SH-SY5Y (cell line): ENCODE data around the gene ATAD5.

Experiments used
- GATA2 ChIP-seq: IDR thresholded peaks from 2 replicates; pipeline ENCODE4 v1.6.1; 2011; ENCODE audit warnings: mild to moderate bottlenecking, low read depth, low read length
- GATA3 ChIP-seq: IDR thresholded peaks from 2 replicates; pipeline ENCODE4 v1.6.1; 2011; ENCODE audit warnings: low read depth, mild to moderate bottlenecking, low read length, moderate library complexity

The ATAD5 gene

GRCh38 chr17:30922235-30923030, 90.7 kb downstream of the ATAD5 start:
- no peak for TF ChIP-seq GATA2
- no peak for TF ChIP-seq GATA3

- TF ChIP-seq GATA2: no peak
- TF ChIP-seq GATA3: no peak
These were observed 92.6 kb downstream of the ATAD5 start for GRCh38 chr17:30924341-30924740.

- TF ChIP-seq GATA2: no peak
- no peak for TF ChIP-seq GATA3
These were observed 94.8 kb downstream of the ATAD5 start for GRCh38 chr17:30926516-30926915.

- TF ChIP-seq GATA2 (no peak), GATA3 (no peak)
These were observed 96.0 kb downstream of the ATAD5 start for GRCh38 chr17:30927756-30928155.

GRCh38 chr17:30928584-30928983, 96.8 kb downstream of the ATAD5 start:
- TF ChIP-seq GATA3: no peak
- no peak for TF ChIP-seq GATA2

GRCh38 chr17:30929081-30929633, 97.4 kb downstream of the ATAD5 start:
- TF ChIP-seq GATA2: no peak
- no peak for TF ChIP-seq GATA3

GRCh38 chr17:30930495-30930894, 98.7 kb downstream of the ATAD5 start:
- TF ChIP-seq GATA2 (no peak), GATA3 (no peak)

GRCh38 chr17:30933966-30934365, 102.2 kb downstream of the ATAD5 start:
- TF ChIP-seq GATA2: no peak
- no peak for TF ChIP-seq GATA3

- TF ChIP-seq GATA3: no peak
- no peak for TF ChIP-seq GATA2
These were observed 107.4 kb downstream of the ATAD5 start for GRCh38 chr17:30939051-30939689.

GRCh38 chr17:30942308-30943079, 110.7 kb downstream of the ATAD5 start:
- TF ChIP-seq GATA3: no peak
- TF ChIP-seq GATA2: no peak
